H9 (cell line): ENCODE data around the gene UPF2. TPM values are rescaled to one million over a fixed set of nuclear protein-coding genes. Genes with fewer than 3 reads are reported as not detected.

Source experiments
- DNase-seq: peaks from one replicate; pipeline ENCODE4 v3.0.0-alpha.2; 2017
- H2AFZ ChIP-seq: one replicate; pipeline ENCODE4 v1.6.1; 2013; ENCODE audit warnings: mild to moderate bottlenecking, low read length, control low read depth, moderate library complexity
- H2AK5ac ChIP-seq: 2 replicates; pipeline ENCODE4 v1.6.1; 2013; ENCODE audit warnings: low read length, control low read depth, mixed read lengths; ENCODE audit not compliant: insufficient read length
- H2BK120ac ChIP-seq: one replicate; pipeline ENCODE4 v1.6.1; 2013; ENCODE audit warnings: low read depth, mild to moderate bottlenecking, low read length, control low read depth, inconsistent platforms; ENCODE audit not compliant: poor library complexity, severe bottlenecking
- H2BK12ac ChIP-seq: 2 replicates; pipeline ENCODE4 v1.6.1; 2013; ENCODE audit warnings: low read length, control low read depth, mixed read lengths, low read depth; ENCODE audit not compliant: insufficient read length
- H2BK15ac ChIP-seq: 2 replicates; pipeline ENCODE4 v1.6.1; 2013; ENCODE audit warnings: low read depth, low read length, control low read depth
- H2BK20ac ChIP-seq: one replicate; pipeline ENCODE4 v1.6.1; 2013; ENCODE audit warnings: low read depth, mild to moderate bottlenecking, low read length, control low read depth, inconsistent platforms; ENCODE audit not compliant: poor library complexity, severe bottlenecking
- H2BK5ac ChIP-seq: 2 replicates; pipeline ENCODE4 v1.6.1; 2013; ENCODE audit warnings: low read length, control low read depth, mixed read lengths; ENCODE audit not compliant: insufficient read length
- H3K14ac ChIP-seq: 2 replicates; pipeline ENCODE4 v1.6.1; 2013; ENCODE audit warnings: low read length, control low read depth; ENCODE audit not compliant: insufficient read depth
- H3K18ac ChIP-seq: 2 replicates; pipeline ENCODE4 v1.6.1; 2013; ENCODE audit warnings: low read depth, mild to moderate bottlenecking, mixed read lengths, low read length, control low read depth; ENCODE audit not compliant: insufficient read length
- H3K23ac ChIP-seq: 2 replicates; pipeline ENCODE4 v1.6.1; 2013; ENCODE audit warnings: low read length, control low read depth, mixed read lengths, low read depth; ENCODE audit not compliant: insufficient read length
- H3K23me2 ChIP-seq: 2 replicates; pipeline ENCODE4 v1.6.1; 2013; ENCODE audit warnings: low read depth, mild to moderate bottlenecking, mixed read lengths, low read length, control low read depth; ENCODE audit not compliant: insufficient read length, poor library complexity, severe bottlenecking
- H3K27ac ChIP-seq: 2 replicates; pipeline ENCODE4 v1.5.1; 2013; ENCODE audit warnings: low read length, control low read depth, mixed read lengths, low read depth; ENCODE audit not compliant: insufficient read length
- H3K27me3 ChIP-seq: 2 replicates; pipeline ENCODE4 v1.6.1; 2013; ENCODE audit warnings: low read length, control low read depth, inconsistent platforms; ENCODE audit not compliant: insufficient read depth
- H3K4ac ChIP-seq: 2 replicates; pipeline ENCODE4 v1.6.1; 2013; ENCODE audit warnings: low read depth, mild to moderate bottlenecking, control low read depth, inconsistent platforms, low read length, moderate library complexity
- H3K4me1 ChIP-seq: 2 replicates; pipeline ENCODE4 v1.6.1; 2013; ENCODE audit warnings: low read length, control low read depth, inconsistent platforms; ENCODE audit not compliant: insufficient read depth
- H3K4me2 ChIP-seq: 2 replicates; pipeline ENCODE4 v1.6.1; 2013; ENCODE audit warnings: low read length, control low read depth, mixed read lengths; ENCODE audit not compliant: insufficient read length, insufficient read depth
- H3K56ac ChIP-seq: 2 replicates; pipeline ENCODE4 v1.6.1; 2013; ENCODE audit warnings: low read depth, mild to moderate bottlenecking, mixed read lengths, low read length, control low read depth; ENCODE audit not compliant: insufficient read length
- H3K79me1 ChIP-seq: 2 replicates; pipeline ENCODE4 v1.6.1; 2013; ENCODE audit warnings: low read depth, mild to moderate bottlenecking, moderate library complexity, low read length, control low read depth, inconsistent platforms; ENCODE audit not compliant: insufficient read depth, poor library complexity, severe bottlenecking
- H3K79me2 ChIP-seq: 2 replicates; pipeline ENCODE4 v1.6.1; 2013; ENCODE audit warnings: low read length, control low read depth, inconsistent platforms; ENCODE audit not compliant: insufficient read depth
- H3K9ac ChIP-seq: 2 replicates; pipeline ENCODE4 v1.6.1; 2013; ENCODE audit warnings: low read length, control low read depth, mixed read lengths; ENCODE audit not compliant: insufficient read length; ENCODE audit errors: extremely low read depth
- H3K9me3 ChIP-seq: one replicate; pipeline ENCODE4 v1.6.1; 2013; ENCODE audit warnings: low read depth, low read length, inconsistent platforms; ENCODE audit not compliant: control insufficient read depth
- H3T11ph ChIP-seq: one replicate; pipeline ENCODE4 v1.6.1; 2013; ENCODE audit warnings: mild to moderate bottlenecking, low read length, control low read depth, inconsistent platforms
- H4K20me1 ChIP-seq: one replicate; pipeline ENCODE4 v1.6.1; 2013; ENCODE audit not compliant: control insufficient read depth, insufficient read length, insufficient read depth
- H4K5ac ChIP-seq: 2 replicates; pipeline ENCODE4 v1.6.1; 2013; ENCODE audit warnings: low read depth, mild to moderate bottlenecking, mixed read lengths, low read length, control low read depth; ENCODE audit not compliant: insufficient read length
- H4K8ac ChIP-seq: replicated peaks from 2 replicates; pipeline ENCODE4 v1.6.1; 2013; ENCODE audit warnings: low read length, control low read depth, mixed read lengths, low read depth; ENCODE audit not compliant: insufficient read length
- H4K91ac ChIP-seq: 2 replicates; pipeline ENCODE4 v1.6.1; 2013; ENCODE audit warnings: low read depth, mild to moderate bottlenecking, moderate library complexity, mixed read lengths, low read length, control low read depth; ENCODE audit not compliant: insufficient read length
- H3K27ac Mint-ChIP-seq, 3 experiments: 2 replicates in 2 of 3; 3 replicates in 1 of 3; pipeline ENCODE4 v1.8.0; 2020 to 2021; ENCODE audit warnings: mixed read lengths in 3 of 3, mild to moderate bottlenecking in 1 of 3, moderate library complexity in 1 of 3
- H3K27me3 Mint-ChIP-seq: 2 replicates; pipeline ENCODE4 v1.8.0; 2021; ENCODE audit warnings: low read depth, mild to moderate bottlenecking, moderate library complexity, mixed read lengths
- H3K36me3 Mint-ChIP-seq, 3 experiments: 2 replicates in 2 of 3; 3 replicates in 1 of 3; pipeline ENCODE4 v1.8.0; 2020 to 2021; ENCODE audit warnings: low read depth in 3 of 3, mixed read lengths in 3 of 3; ENCODE audit not compliant: insufficient read depth in 1 of 3
- H3K4me1 Mint-ChIP-seq, 2 experiments: 2 replicates each; pipeline ENCODE4 v1.8.0; 2020; ENCODE audit warnings: mixed read lengths in 2 of 2
- H3K4me3 Mint-ChIP-seq, 2 experiments: 2 replicates in 1 of 2; 3 replicates in 1 of 2; pipeline ENCODE4 v1.8.0; 2020 to 2021; ENCODE audit warnings: mild to moderate bottlenecking in 2 of 2, mixed read lengths in 2 of 2, moderate library complexity in 1 of 2
- H3K9me3 Mint-ChIP-seq, 2 experiments: 2 replicates in 1 of 2; 3 replicates in 1 of 2; pipeline ENCODE4 v1.8.0; 2020; ENCODE audit warnings: mild to moderate bottlenecking in 2 of 2, mixed read lengths in 2 of 2, moderate library complexity in 1 of 2
- WGBS: extraction: QIAGEN DNeasy Blood & Tissue Kit; methylation state at CpG from one replicate; pipeline ENCODE4 v1.1.7; 2013; ENCODE audit warnings: missing lambda C conversion rate, low lambda C conversion rate, mixed read lengths; ENCODE audit not compliant: insufficient read length; ENCODE audit errors: extremely low coverage; 5-methylcytosine and 5-hydroxymethylcytosine counted together
- total RNA-seq: library from RNA; stranded (reverse); gene quantifications from 2 replicates; pipeline ENCODE4 v1.2.1, GENCODE V29; 2021
- TF ChIP-seq, protein P1 (sequence below): fragments of 200-600 bp; sonication (generic); conservative IDR thresholded peaks from 3 replicates; pipeline ENCODE4 v1.8.0; 2021; ENCODE audit warnings: antibody characterized with exemption, mild to moderate bottlenecking

The UPF2 gene
- total RNA-seq, 1 experiment from 2014 or later: 34.1 TPM

DNA sequence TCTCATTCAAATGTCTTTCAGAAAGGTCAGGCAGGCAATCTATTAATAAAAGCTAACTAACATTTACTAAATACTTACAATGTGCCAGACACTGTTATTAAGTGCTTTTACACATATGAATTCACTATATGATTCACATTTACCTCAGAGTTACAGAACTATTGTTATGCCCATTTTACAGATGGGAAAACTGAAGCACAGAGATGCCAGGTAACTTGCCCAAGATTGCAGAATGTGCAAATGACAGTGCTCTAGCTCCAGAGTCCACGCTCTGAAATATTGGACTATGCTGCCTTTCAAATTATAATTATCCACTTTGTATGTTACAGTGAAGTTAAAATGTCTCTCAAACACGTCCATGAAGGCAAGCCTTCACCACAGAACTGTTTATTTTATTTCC is 22.0 kb downstream of the UPF2 start:
- Histone ChIP-seq H3K4me2 (no peak overlapping the region), H3K9me3 (no peaks in the 10 kb centered on the region), H2BK15ac (no peak overlapping the region), H3K23me2 (no peaks in the 10 kb centered on the region), H2BK120ac (no peak overlapping the region), H4K8ac (no peak overlapping the region), H4K91ac (no peak overlapping the region), H3K27ac (no peak overlapping the region), H3K27me3 (no peaks in the 10 kb centered on the region), H4K20me1 (no peaks in the 10 kb centered on the region), H3K18ac (no peak overlapping the region), H3K4me1 (no peaks in the 10 kb centered on the region), H3K4ac (no peak overlapping the region), H3K56ac (no peak overlapping the region), H2BK12ac (no peak overlapping the region), H3K79me2 (no peaks in the 10 kb centered on the region; the same call in 1 of the 2 replicates), H3K79me1 (no peaks in the 10 kb centered on the region), H3T11ph (no peak overlapping the region), H2AFZ (no peak overlapping the region), H2BK5ac (no peak overlapping the region), H2BK20ac (no peak overlapping the region), H3K14ac (no peak overlapping the region), H2AK5ac (no peak overlapping the region), H4K5ac (no peak overlapping the region), H3K23ac (no peak overlapping the region), H3K9ac (no peak overlapping the region)
- Mint-ChIP-seq H3K27ac (no peak overlapping the region), H3K4me1 (no peaks in the 10 kb centered on the region), H3K4me3 (no peak overlapping the region), H3K9me3 (no peaks in the 10 kb centered on the region), H3K36me3 (peaks cover 0 to 6% (median 4%) of the 10 kb centered on the region in 3 experiments; a peak in 4 of 7 replicates), H3K27me3 (no peaks in the 10 kb centered on the region)
- DNase-seq: no peak
- TF ChIP-seq, protein P1, sequence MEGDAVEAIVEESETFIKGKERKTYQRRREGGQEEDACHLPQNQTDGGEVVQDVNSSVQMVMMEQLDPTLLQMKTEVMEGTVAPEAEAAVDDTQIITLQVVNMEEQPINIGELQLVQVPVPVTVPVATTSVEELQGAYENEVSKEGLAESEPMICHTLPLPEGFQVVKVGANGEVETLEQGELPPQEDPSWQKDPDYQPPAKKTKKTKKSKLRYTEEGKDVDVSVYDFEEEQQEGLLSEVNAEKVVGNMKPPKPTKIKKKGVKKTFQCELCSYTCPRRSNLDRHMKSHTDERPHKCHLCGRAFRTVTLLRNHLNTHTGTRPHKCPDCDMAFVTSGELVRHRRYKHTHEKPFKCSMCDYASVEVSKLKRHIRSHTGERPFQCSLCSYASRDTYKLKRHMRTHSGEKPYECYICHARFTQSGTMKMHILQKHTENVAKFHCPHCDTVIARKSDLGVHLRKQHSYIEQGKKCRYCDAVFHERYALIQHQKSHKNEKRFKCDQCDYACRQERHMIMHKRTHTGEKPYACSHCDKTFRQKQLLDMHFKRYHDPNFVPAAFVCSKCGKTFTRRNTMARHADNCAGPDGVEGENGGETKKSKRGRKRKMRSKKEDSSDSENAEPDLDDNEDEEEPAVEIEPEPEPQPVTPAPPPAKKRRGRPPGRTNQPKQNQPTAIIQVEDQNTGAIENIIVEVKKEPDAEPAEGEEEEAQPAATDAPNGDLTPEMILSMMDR: no peak
- no CpG with 5 or more reads among the region's 2 CpGs for WGBS
